COLO668 (cell line): ENCODE results near the gene MAGEA6.
"Not testable (repeated sequence)": the region's sequence is repeated elsewhere in the genome, so short reads cannot be mapped to it uniquely, and the experiment has no call there.

Experiments
- DNase-seq: peaks from one replicate; lab custom pipeline; 2025; ENCODE audit not compliant: unreplicated experiment; lab: John Stamatoyannopoulos, UW

MAGEA6 gene

GRCh38 chrX:152734143-152734858 lies 35.2 kb downstream of the MAGEA6 start:
- DNase-seq: not testable (repeated sequence)

- peak; percentile 88 for DNase-seq
Observed at GRCh38 chrX:152733261-152733975, 36.1 kb downstream of the MAGEA6 start, which contains the start of the genes CSAG1 and MAGEA12. TSS of gene CSAG1 (minus strand) at chrX:152733721. CDS start at chrX:152732460, 1,261 bp downstream. TSS of gene MAGEA12 (plus strand) at chrX:152733757. CDS start at chrX:152736162, 2,405 bp downstream.

GRCh38 chrX:152725409-152725808 lies 44.1 kb downstream of the MAGEA6 start:
- no peak for DNase-seq
